Muscle of leg (tissue), 11 donors: ENCODE results near the gene AFAP1L2. TPM values are rescaled to one million over a fixed set of nuclear protein-coding genes. Genes with fewer than 3 reads are reported as not detected.

Experiments
- DNase-seq: peaks from one replicate; pipeline ENCODE4 v3.0.0; 2013
- H3K27ac ChIP-seq: one replicate; pipeline ENCODE4 v1.5.1; 2013; ENCODE audit warnings: mild to moderate bottlenecking, low read length, control low read depth
- H3K27me3 ChIP-seq: one replicate; pipeline ENCODE4 v1.6.1; 2013; ENCODE audit warnings: low read length; ENCODE audit not compliant: control insufficient read depth, insufficient read depth
- H3K36me3 ChIP-seq: one replicate; pipeline ENCODE4 v1.6.1; 2013; ENCODE audit warnings: low read length; ENCODE audit not compliant: control insufficient read depth, insufficient read depth
- H3K4me1 ChIP-seq: one replicate; pipeline ENCODE4 v1.6.1; 2013; ENCODE audit warnings: low read length; ENCODE audit not compliant: control insufficient read depth, insufficient read depth
- H3K4me3 ChIP-seq: one replicate; pipeline ENCODE4 v1.5.1; 2013; ENCODE audit warnings: low read length, control low read depth
- H3K9me3 ChIP-seq: replicated peaks from 2 replicates; pipeline ENCODE4 v1.6.1; 2013; ENCODE audit warnings: low read depth, low read length; ENCODE audit not compliant: control insufficient read depth
- WGBS: methylation state at CpG from one replicate; pipeline ENCODE4 v1.1.5; 2013; ENCODE audit warnings: missing lambda C conversion rate; ENCODE audit not compliant: insufficient coverage; 5-methylcytosine and 5-hydroxymethylcytosine counted together
- polyA plus RNA-seq, 8 donors: library from polyadenylated mRNA; unstranded; fragments of 120-200 nt; gene quantifications; one replicate each; pipeline versions ENCODE4 v1.2.1 to v1.2.3, GENCODE V29; 2013; ENCODE audit warnings: inconsistent platforms in 1 of 8, low replicate concordance in 1 of 8; ENCODE audit not compliant: insufficient read length in 8 of 8, insufficient read depth in 1 of 8
- total RNA-seq: library from RNA; stranded (reverse); fragments of 120-200 nt; gene quantifications from one replicate; pipeline ENCODE4 v1.2.4, GENCODE V29; 2013

Gene AFAP1L2
- total and polyA plus RNA-seq, 9 donors: 20.7 to 53.6 (median 38.8) TPM

GRCh38 chr10:114313139-114313538 is 91.2 kb downstream of the AFAP1L2 start:
- no peaks in the 10 kb centered on the region for H3K27me3 ChIP-seq
- H3K27ac ChIP-seq: no peak overlapping the region
- no peak overlapping the region for H3K4me3 ChIP-seq
- 79% methylated on average over 4 of the region's 9 CpGs for WGBS
- peaks cover 56% of the 10 kb centered on the region for H3K36me3 ChIP-seq
- no peaks in the 10 kb centered on the region for H3K4me1 ChIP-seq
- H3K9me3 ChIP-seq: no peaks in the 10 kb centered on the region
- no peak for DNase-seq

- H3K27ac ChIP-seq: no peak overlapping the region
- 80% methylated on average over 8 of the region's 13 CpGs for WGBS
Measured at GRCh38 chr10:114311496-114312209, 92.6 kb downstream of the AFAP1L2 start.

GRCh38 chr10:114311023-114311422 is 93.3 kb downstream of the AFAP1L2 start:
- no peak for DNase-seq
- Histone ChIP-seq H3K36me3 (peaks cover 62% of the 10 kb centered on the region), H3K9me3 (no peaks in the 10 kb centered on the region), H3K4me3 (no peak overlapping the region), H3K27ac (no peak overlapping the region), H3K27me3 (no peaks in the 10 kb centered on the region), H3K4me1 (no peaks in the 10 kb centered on the region)
- 78% methylated on average over 5 of the region's 6 CpGs for WGBS

More at GRCh38 chr10:114311496-114312209, 92.6 kb downstream of the AFAP1L2 start:
- Histone ChIP-seq H3K9me3 (no peaks in the 10 kb centered on the region), H3K4me1 (no peaks in the 10 kb centered on the region), H3K36me3 (peaks cover 67% of the 10 kb centered on the region), H3K4me3 (no peak overlapping the region), H3K27me3 (no peaks in the 10 kb centered on the region)
- DNase-seq: no peak

GRCh38 chr10:114310346-114310745 is 94.0 kb downstream of the AFAP1L2 start:
- Histone ChIP-seq H3K27me3 (no peaks in the 10 kb centered on the region), H3K27ac (no peak overlapping the region), H3K4me3 (no peak overlapping the region), H3K36me3 (peaks cover 56% of the 10 kb centered on the region), H3K9me3 (no peaks in the 10 kb centered on the region), H3K4me1 (no peaks in the 10 kb centered on the region)
- DNase-seq: no peak
- WGBS: 70% methylated on average over 10 of the region's 10 CpGs

GRCh38 chr10:114309364-114309651 is 95.0 kb downstream of the AFAP1L2 start:
- Histone ChIP-seq H3K9me3 (no peaks in the 10 kb centered on the region), H3K27me3 (no peaks in the 10 kb centered on the region), H3K4me1 (peaks cover 5% of the 10 kb centered on the region), H3K36me3 (peaks cover 54% of the 10 kb centered on the region), H3K27ac (no peak overlapping the region), H3K4me3 (no peak overlapping the region)
- no peak for DNase-seq
- WGBS: 43% methylated on average over 2 of the region's 3 CpGs

- DNase-seq: peak; percentile 60
- no peaks in the 10 kb centered on the region for H3K27me3 ChIP-seq
- H3K27ac ChIP-seq: no peak overlapping the region
- H3K4me1 ChIP-seq: peaks cover 8% of the 10 kb centered on the region
- H3K4me3 ChIP-seq: no peak overlapping the region
- WGBS: 53% methylated on average over 7 of the region's 9 CpGs
- H3K36me3 ChIP-seq: peaks cover 50% of the 10 kb centered on the region
- no peaks in the 10 kb centered on the region for H3K9me3 ChIP-seq
Measured at GRCh38 chr10:114308531-114309363, 95.6 kb downstream of the AFAP1L2 start.

GRCh38 chr10:114307731-114308130 is 96.6 kb downstream of the AFAP1L2 start:
- H3K27ac ChIP-seq: no peak overlapping the region
- DNase-seq: no peak
- 71% methylated on average over 7 of the region's 10 CpGs for WGBS
- H3K36me3 ChIP-seq: peaks cover 44% of the 10 kb centered on the region
- peaks cover 8% of the 10 kb centered on the region for H3K4me1 ChIP-seq
- H3K27me3 ChIP-seq: no peaks in the 10 kb centered on the region
- H3K9me3 ChIP-seq: no peaks in the 10 kb centered on the region
- H3K4me3 ChIP-seq: no peak overlapping the region

GRCh38 chr10:114306116-114306973 is 98.0 kb downstream of the AFAP1L2 start:
- no peaks in the 10 kb centered on the region for H3K27me3 ChIP-seq
- peaks cover 12% of the 10 kb centered on the region for H3K4me1 ChIP-seq
- DNase-seq: no peak
- H3K9me3 ChIP-seq: no peaks in the 10 kb centered on the region
- 90% methylated on average over 3 of the region's 19 CpGs for WGBS
- H3K27ac ChIP-seq: no peak overlapping the region
- peaks cover 49% of the 10 kb centered on the region for H3K36me3 ChIP-seq
- H3K4me3 ChIP-seq: no peak overlapping the region

- peaks cover 12% of the 10 kb centered on the region for H3K4me1 ChIP-seq
- DNase-seq: no peak
- H3K9me3 ChIP-seq: no peaks in the 10 kb centered on the region
- 88% methylated on average over 18 of the region's 18 CpGs for WGBS
- H3K27ac ChIP-seq: no peak overlapping the region
- H3K4me3 ChIP-seq: no peak overlapping the region
- H3K36me3 ChIP-seq: peaks cover 54% of the 10 kb centered on the region
- no peaks in the 10 kb centered on the region for H3K27me3 ChIP-seq
Measured at GRCh38 chr10:114305521-114305925, 98.8 kb downstream of the AFAP1L2 start.
